HTERT RPE-1 (cell line): Measurements from ENCODE around the gene GPR25.

ENCODE experiments used
- in situ Hi-C: fragments of 300-500 bp; cut with MboI; formaldehyde crosslinking; loops from 4 replicates; pipeline ENCODE4 v1.14.3; 2020; ENCODE audit warnings: low sequenced_read_pairs

The GPR25 gene

DNA sequence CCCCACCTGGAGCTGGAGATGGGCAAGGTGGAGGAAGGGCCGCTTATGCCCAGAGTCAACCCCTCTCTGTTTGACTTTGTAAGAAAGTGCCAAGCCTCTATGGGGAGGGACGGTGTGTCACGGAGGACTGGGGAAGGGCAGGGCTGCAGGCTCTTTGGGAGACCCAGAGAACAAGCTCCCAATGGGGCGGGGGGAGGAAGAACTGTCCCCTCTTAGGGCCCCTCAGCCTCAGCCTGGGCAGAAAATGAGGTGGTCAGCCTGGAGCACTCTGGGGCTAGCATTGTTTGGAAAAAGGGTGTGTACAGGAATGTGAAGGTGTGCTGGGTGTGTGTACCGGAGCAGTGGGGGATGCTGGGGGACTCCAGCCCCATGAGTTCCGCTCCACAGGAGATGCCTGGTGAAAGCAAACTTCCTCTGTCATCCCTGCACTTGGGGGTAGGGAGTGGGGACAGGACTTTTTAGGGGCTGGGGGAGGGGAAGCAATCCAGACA lies 20.7 kb downstream of the GPR25 start:
- in situ Hi-C loops, result no loop called here

DNA sequence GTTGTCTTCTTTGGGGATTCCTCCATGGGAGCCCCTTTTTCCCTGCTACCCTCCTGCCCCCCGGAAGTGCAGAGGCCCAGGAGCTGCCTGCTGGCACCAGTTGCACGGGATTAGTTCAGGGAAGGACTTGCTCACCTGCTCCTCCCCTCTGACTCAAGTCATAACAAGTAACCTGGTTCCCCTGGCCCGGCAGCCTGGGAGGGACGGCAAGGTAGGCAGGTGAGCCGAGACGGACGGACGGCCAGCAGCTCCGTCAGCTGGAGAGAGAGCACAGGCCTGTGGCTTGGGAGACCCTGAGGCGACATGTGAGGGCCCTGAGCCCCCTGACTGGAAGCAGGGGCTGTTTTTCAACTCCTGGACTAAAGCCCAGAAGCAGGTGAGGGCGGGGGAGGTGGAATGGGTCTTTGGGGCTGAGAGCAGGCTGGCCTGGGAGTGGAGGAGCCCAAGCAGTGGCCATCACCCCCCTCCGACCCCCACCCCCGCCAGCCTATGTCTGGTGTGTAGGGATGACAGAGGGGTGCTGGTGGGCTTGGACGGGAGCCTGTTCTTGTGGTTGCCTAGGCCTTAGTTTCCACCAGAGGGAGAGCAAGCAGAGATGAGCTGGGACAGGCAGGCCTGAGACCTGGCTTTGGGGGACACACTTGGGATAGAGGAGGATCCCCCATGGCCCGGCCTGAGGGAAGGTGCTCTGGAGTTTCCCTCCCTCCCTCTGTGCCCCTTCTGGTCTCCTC lies 22.1 kb downstream of the GPR25 start, which contains the start of gene INAVA:
TSS of gene INAVA (plus strand) at position 189 of the 731 bp plus-strand sequence. CDS start 3,501 bp downstream, outside the sequence.
- in situ Hi-C loops, result no loop called here

DNA sequence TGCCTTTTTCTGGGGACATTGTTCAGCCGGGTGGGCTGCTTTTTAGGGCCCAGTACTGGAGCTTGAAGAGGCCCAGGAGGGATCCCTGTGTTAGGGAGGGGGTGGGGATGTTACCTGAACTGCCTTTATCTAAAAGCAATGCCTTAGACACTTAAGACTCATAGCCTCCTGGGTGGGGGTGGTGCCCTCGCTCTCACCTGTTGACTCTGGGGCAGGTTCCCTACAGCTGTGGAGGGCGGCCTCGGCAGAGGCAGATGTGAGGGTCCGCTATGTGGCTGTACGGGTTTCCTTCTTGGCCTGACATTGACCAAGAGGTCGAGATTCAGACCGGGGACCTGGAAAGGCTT lies 22.6 kb downstream of the GPR25 start:
- in situ Hi-C loops, result no loop called here

DNA sequence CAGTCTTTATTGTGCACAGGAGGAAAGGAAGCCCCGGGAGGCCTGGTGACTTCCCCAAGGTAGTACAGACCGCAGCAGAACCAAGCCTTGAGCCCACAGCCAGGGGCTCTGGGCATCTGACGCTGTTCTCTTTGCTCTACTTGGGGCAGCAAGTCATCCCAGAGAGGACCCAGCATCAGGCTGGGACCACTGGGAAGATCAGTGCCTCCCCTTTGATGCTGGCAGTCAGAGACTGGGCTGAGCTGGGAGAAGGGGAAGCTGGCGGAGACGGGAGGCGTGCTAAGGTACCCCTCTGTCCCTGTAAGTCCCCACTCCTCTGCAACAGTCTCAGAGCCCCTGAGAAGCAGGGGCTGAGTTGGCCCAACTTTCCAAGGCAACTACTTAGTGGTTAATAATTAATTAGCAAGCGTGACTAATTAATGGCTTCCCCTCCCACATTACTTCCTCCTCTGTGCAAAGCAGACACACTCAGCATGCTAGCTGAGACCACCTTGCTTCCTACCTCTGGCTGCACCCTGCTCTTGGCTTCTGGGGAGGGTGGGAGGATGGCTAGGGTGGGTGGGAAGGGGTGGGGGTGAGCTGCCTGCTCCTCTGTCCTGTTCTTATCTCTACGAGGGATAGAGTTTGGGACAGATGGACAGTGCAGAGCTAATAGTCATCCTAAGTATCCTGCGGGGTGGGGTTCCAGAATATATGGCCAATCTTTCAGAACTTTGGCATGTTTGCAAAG lies 23.2 kb downstream of the GPR25 start:
- in situ Hi-C loops, result no loop called here

DNA sequence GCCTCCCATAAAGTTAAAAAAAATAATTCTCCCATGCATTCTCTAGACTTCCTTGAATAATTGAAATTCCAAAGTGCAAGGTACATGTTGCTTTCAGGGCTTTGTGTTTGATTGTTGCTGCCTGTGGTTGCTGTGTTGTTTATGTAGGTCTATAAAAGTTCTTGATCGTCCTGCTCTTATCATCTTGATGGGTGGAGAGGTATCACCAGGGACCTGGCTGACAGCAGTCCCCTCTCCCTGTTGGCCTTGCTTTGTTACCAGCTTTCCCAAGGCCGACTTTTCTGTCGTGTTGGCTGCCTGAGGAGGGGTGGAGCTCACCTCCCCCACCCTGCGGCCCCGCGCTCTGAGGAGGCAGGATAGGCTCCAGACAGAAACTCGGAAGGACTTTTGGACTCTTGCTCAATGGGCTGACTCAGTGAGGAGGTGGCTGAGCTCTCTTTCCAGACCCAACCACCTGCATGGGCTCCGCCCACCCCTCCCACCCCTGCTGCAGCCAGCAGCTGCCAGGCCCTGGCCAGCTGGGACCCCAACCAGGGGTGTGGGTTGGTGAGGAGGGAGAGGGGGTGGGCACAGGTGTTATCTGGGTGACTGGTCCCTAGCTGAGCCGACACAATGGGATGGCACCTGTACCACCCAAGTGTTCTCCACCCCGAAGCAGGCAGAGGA lies 23.9 kb downstream of the GPR25 start:
- in situ Hi-C loops, result no loop called here

DNA sequence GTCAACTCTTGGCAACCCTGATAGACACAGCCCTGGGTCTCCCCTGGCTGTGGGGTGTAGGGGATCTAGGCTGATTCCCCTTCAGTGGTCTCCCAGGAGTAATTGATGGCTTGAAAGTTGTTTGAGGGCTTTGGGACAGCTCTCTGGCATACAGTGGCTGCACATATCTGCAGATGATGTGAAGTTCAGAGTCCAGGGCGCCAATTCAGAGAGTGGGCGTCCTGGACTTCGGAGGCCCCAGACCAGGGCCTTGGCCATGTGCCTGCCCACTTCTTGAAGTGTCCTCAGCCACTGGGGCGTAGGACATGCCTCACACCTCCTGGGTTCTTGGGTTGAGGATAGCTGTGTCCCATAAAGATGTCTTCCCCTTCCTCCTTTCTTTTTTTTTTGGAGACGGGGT lies 24.5 kb downstream of the GPR25 start:
- in situ Hi-C loops, result no loop called here

DNA sequence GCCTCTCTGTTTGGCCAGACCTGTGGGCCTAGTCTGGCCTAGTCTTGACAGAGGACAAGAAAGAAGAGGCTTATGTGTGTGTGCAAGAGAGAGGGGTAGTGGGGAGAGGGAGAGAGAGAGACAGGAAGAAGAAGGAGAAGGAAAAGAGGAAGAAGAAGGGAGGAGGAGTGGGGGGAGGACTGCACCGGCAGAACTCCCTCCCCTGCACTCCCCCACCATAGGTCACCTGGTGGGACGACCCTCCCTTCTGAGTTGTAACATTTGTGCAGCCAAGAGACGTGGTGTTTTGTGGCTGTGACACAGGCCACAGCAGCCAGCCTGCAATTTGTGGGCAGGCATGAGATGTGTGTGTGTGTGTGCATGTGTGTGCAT lies 26.2 kb downstream of the GPR25 start:
- in situ Hi-C loops, result no loop called here

DNA sequence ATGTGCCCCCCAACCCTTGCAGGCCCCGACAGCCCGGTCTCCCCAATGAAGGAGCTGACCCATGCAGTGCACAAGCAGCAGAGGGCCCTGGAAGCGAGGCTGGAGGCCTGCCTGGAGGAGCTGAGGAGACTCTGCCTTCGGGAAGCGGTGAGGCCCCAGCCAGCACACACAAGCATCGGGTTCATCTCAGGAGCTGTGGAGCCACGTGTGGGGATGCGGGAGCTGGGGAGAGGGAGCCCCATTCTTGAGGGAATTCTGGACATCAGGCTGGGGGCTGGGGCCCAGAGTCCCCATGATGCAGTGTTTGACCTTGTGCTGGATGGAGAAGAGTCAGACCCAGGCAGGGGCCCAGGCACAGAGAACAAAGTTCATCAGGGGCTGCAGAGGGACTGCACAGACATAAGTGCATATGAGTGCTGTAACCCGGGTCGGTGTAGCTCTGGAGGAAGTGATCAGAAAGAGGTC lies 26.7 kb downstream of the GPR25 start:
- in situ Hi-C loops, result no loop called here

DNA sequence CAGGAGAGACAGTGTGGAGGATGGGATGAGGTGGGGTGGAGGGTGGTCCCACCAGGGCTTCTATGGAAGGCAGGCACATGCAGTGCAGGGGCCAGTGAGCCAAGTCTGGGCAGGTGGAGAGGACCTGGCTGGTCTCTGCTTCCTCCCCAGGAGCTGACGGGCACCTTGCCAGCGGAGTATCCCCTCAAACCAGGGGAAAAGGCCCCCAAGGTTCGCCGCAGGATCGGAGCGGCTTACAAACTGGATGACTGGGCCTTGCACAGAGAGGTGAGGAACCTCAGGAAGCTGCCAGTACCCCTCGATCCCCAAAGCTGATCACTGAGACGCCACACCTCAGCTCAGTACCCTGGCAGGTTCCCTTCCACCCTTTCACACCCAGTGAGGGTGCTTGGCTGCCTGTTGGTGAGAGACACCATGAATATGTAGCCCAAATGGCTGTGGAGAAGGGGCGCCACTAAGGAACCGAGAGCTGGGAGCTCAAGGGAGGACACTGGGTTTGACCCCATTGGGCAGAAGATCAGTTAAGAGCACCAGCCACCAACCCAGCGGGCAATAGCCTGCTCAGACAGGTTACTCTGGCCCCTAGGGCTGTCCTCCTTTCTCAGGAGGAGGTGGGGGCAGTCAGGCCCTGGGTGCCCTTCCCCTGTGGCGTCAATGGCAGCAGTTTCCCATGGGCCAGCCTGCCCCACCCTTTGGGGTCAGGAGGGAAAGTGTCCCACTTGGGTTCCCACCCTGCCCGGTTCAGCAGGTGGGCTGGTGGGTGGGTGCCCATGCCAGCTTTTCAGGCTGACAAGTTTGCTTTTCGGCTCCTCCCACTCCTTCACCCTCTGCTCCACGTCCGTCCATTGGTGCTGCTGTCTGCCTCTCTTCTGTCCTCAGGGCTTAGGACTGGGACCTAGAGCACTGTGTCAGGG lies 27.4 kb downstream of the GPR25 start:
- in situ Hi-C loops, result no loop called here

DNA sequence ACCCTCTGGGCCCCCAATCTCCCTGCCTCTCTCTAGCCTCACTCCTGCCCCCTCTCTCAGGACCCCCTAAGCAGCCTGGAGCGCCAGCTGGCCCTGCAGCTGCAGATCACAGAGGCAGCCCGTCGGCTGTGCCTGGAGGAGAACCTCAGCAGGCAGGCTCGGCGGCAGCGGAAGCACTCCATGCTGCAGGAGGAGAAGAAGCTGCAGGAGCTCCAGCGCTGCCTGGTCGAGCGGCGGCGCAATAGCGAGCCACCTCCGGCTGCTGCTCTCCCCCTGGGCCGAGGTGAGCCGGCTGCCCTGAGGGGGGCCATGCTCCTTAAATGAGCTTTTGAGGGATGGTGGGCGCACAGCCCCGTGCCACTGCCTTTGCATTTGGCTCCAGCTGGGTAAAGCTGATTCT lies 28.1 kb downstream of the GPR25 start:
- in situ Hi-C loops, result no loop called here

DNA sequence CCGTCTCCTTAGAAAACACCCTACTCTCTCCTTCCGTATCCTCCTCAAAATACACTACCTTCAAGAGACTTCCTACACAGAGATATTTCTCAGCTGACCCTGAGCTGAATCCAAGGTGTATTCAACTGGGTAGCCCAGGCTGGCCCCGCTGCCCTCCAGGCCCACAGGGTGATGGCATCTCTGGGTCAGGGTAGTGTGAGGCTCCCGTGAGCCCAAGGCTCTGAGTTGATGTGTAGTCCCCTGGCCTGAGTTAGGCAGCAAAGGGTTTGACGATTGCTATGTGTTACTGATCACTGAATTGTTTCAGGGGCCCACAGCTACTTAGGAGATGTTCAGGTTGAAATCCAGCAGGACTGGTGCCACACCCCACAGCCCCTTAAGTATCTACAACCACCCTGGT lies 28.6 kb downstream of the GPR25 start:
- in situ Hi-C loops, result no loop called here

DNA sequence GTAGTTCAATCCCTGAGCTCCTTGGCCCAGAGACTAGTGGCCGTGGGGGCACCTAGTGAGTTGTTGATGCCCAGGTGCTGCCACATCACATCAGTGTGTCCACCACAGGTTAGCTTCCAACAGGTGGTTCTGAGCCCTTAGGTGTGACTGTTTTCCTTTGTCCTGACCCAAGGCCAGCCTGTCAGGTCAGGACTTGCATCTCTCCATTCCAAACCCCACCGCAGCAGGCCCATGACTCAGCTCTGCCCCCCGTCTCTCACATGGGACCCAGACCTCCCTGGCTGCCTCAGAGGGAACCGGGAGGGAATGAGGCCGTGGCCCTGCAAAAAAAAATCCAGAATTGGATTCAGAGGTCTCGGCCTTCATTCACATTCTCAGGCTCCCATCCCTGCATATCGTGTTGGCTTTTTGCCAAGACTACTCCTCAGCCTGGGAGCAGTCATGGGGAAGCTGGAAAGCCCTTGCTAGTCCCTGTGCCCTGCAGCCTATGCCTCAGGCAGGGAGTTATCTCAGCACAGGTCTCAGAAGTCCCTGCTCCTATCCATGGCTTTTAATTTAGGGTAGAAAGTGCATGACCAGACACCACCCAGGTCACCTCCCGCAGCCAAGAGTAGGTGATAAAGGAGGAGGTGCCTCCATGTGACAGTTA lies 29.1 kb downstream of the GPR25 start:
- in situ Hi-C loops, result no loop called here

DNA sequence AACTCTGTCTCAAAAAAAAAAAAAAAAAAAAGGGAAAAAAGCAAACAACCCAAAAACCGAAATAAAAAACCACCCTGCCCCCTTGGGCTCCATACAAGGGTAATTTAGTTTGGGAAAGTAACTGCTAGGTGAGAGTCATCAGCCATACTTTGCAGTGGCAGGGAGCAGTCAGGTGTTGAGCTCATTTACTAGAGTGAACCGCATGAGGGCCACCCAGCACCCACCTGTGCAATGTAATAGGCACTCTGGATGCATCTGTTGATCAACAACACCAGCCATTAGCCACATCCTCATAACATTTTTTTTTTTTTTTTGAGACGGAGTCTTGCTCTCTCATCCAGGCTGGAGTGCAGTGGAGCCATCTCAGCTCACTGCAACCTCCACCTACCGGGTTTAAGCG lies 31.0 kb downstream of the GPR25 start:
- in situ Hi-C loops, result no loop called here

DNA sequence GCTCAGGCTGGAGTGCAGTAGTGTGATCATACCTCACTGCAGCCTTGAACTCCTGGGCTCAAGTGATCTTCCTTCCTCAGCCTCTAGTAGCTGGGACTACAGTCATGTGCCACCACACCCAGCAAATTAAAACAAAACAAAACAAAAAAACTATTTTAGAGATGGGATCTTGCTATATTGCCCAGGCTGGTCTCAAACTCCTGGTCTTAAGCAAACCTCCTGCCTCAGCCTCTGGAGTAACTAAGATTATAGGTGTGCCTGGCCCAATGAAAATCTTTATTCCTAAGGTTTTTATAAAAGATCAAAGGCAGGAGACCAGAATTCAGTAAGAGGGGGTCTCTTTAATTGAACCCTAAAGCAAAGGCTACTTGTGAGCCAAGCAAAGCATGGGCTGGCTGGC lies 32.0 kb downstream of the GPR25 start:
- in situ Hi-C loops, result no loop called here

DNA sequence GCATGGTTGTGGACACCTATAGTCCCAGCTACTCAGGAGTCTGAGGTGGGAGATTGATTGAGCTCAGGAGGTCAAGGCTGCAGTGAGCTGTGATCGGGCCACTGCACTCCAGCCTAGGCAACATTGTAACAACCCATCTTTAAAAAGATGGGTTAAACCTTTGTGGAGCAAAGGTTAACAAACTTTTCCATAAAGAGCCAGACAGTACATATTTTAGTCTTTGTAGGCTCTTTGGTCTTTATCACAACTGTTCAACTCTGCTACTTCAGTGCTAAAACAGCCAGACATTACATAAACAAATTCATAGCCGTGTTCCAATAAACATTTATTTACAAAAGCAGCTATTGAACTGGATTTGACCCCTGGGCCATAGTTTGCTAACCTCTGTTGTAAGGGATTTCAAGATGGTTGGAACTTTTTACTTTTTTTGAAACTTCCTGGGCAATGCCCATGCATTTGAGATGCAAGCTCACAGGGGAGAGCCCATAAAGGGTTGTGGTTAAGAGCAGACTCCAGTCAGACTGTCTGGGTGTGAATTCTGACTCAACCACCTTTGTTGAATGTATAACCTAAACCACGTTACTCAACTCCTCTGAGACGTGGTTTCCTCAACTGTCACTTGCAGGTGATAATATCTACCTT lies 32.8 kb downstream of the GPR25 start:
- in situ Hi-C loops, result no loop called here

DNA sequence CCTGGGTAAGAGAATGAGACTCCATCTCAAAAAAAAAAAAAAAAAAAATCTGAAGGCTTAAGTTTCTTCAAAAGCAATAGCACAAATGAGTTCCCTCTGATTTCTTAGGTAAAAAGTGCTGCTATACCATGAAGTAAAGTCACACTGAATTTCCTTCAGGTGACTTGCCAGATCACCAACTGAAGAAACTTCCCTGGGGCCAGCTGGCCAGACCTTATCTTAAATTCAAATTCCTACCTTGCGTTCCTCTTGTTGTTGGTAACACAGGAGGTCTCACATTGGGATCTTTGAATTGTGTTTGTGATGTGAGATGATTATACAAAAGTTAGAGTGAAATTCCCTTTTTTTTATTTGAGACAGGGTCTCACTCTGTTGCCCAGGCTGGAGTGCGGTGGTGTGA lies 33.7 kb downstream of the GPR25 start:
- in situ Hi-C loops, result no loop called here

DNA sequence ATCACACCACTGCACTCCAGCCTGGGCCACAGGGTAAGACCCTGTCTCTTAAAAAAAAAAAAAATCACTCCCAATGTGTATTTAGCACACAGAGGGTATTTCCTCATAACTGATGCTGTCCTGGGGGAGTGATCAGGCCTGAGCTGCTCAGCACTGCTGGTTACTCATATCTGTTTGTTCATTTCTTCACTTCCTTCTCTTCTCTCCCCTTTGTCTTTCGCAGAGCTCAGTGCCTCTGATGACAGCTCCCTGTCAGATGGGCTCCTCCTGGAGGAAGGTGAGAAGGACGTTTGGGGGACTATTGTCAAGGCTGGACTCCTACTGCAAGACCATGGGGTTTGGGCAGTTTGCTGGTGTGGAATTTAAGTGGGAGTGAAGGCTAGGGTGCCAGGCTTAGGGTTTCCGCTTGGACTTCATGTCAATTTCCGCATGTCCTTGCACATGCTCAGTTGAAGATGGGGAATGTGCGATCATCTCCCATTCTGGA lies 34.9 kb downstream of the GPR25 start:
- in situ Hi-C loops, result no loop called here

DNA sequence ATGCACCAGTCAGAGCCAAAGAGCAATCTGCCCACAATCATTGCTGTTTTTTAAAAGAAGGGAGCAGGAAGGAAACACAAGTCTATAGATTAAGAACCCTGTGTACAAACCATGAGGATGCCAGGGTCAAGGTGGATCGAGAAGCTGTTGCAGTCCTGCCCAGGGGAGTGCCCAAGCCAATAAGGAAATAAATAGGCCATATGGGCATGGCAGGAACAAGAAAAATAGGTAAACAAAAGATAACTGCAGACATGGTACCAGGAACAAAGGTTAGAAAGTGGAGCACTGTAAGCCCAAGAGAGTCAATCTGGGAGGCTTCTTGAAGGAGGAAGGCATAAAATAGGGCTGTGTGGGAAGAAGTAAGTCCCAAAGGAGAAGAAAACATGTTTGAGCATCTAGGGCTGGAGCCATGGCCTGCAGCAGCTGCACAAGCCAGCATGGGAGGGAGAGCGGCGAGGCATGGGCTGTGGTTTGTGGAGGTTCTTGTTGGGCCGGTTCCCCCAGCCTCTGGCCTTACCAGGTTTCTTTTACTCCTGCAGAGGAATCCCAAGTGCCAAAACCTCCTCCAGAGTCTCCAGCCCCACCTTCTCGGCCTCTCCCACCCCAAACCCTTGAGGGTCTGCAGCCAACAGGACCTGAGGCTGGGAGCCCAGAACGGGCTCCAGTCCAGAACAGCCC lies 35.5 kb downstream of the GPR25 start:
- in situ Hi-C loops, result no loop called here

DNA sequence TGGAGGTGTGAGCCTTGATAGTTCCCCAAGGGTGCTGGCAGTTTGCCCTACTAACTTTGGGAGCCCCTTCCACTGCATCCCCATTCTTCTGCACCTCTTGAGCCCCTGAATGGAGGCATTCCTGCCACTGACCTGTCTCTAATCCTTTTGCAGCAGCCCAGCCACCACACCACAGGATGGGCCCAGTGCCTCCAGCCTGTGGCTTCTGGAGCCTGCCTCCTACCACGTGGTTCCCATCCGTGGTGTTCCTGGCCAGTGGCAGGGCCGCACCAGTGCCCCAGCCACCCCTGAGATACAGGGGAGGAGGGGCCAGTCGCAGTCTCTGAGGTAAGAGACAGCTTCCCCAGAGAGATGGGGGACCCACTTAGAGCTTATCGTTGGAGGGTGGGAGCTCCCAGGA lies 36.3 kb downstream of the GPR25 start:
- in situ Hi-C loops, result no loop called here
